GM19463 (cell line): ENCODE measurements around the gene AHSP.
"Not testable (repeated sequence)": the region's sequence is repeated elsewhere in the genome, so short reads cannot be mapped to it uniquely, and the experiment has no call there.

Source experiments
- ATAC-seq: cut with Tn5 transposase; IDR thresholded peaks from one replicate; pipeline ENCODE4 v1.9.1; 2021; ENCODE audit warnings: mild to moderate bottlenecking, moderate library complexity; ENCODE audit not compliant: unreplicated experiment

AHSP gene

DNA sequence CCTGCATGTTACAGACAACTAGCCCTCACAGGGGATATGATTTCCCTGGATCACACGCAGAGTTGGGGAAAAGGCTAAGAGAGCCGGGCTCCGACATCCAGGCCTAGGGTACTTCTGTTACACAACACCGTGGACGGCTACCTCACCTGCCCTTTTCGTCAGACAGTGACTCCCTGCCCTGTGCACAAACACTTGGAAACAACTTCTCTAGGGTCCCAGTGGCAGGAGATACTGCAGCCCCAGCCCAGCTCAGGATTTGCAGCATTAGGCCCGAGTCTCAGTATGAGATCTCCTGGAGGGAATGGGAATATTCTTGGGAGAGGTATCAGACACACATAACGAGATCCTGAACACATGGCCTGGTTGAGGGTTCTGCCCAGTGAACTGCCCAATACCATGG lies 27.8 kb upstream of the AHSP start:
- ATAC-seq, result no peak

- no peak for ATAC-seq
These were observed 26.3 kb upstream of the AHSP start for GRCh38 chr16:31501226-31501965.

DNA sequence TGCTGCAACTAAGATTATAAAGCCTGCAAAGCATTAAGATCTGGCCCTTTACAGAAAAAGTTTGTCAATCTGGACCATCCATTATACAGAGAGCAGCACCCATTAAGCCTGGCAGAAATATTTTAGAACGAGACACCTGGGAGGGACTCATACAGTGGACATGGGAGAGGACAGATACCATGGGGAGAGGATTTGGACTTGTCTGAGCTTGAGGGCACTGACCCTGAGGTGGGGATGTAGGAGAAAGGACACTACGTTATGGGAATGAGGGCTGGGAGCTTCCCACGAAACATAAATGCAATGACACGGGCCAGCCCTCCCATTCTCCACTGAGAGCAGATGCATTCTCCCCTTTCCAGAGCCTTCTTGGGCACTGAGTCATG lies 25.7 kb upstream of the AHSP start:
- ATAC-seq, result no peak

GRCh38 chr16:31502981-31503380 lies 24.7 kb upstream of the AHSP start:
- ATAC-seq, result no peak

DNA sequence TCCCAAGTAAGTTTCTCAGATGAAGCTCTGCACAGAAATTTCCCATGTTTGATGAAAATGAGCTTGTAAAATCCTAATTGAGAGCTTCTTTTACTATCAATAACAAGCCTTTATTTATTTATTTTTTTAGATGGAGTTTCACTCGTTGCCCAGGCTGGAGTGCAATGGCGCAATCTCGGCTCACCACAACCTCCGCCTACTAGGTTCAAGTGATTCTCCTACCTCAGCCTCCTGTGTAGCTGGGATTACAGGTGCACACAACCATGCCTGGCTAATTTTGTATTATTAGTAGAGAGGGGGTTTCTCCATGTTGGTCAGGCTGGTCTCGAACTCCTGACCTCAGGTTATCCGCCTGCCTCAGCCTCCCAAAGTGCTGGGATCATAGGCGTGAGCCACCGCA lies 24.1 kb upstream of the AHSP start:
- ATAC-seq, result not testable (repeated sequence)

DNA sequence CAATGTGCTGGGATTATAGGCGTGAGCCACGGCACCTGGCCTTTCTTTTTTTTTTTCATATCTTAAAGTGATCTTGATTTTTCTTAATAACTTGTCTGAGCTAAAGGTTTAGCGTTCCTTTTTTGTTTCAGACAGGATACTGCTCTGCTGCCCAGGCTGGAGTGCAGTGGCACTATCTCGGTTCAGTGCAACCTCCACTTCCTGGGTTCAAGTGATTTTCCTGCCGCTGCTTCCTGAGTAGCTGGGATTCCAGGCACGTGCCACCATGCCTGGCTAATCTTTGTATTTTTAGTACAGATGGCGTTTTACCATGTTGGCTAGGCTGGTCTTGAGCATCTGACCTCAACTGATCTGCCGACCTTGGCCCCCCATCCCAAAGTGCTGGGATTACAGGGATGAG lies 23.5 kb upstream of the AHSP start:
- ATAC-seq, result no peak

- peak; percentile 39 for ATAC-seq
These were observed 22.2 kb upstream of the AHSP start for GRCh38 chr16:31505483-31505882.

- ATAC-seq, result no peak
These were observed 20.1 kb upstream of the AHSP start for GRCh38 chr16:31507617-31507928.

DNA sequence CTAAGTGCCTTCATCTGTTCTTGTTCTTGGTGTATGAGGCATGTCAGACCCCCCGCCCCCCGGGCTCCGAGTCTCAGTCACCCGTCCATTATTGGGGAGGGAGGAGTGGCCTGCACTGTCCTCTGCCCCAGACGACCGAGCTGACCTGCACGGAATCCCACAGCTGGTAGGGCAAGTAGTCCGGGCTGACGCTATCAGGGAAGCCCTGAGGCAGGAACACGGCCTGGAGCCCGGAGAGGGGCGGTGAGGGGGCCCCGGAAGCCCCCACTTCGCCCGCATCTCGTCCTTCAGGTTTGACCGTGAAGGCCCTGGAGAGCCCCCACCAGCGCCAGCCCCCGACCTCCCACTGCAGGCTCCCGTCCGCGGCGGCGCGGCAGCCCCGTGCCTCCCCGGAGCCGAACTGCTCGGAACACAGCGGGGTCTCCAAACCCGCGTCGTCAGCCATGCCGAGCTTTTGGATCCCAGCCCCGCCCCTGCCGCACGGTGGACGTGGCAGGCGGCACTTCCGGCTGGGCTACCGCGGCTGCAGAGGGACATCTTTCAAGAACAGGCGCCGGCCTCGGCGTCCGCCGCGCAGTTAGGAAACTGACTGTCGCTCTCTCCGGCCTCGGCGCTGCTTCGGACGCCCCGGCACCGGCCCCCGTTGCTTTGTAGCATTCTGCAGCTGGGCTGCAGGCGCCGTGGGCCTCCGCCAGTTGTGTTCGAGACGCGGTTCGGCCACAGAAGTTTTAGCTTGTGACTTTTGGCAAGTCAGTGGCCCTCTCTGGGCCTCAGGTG lies 19.6 kb upstream of the AHSP start, which contains the start of gene RUSF1:
TSS of gene RUSF1 (minus strand) at position 463 of the 777 bp plus-strand sequence. CDS start at position 445, 18 bp downstream.
- ATAC-seq, result peak; percentile 86

GRCh38 chr16:31508706-31509195 lies 18.9 kb upstream of the AHSP start:
- no peak for ATAC-seq

DNA sequence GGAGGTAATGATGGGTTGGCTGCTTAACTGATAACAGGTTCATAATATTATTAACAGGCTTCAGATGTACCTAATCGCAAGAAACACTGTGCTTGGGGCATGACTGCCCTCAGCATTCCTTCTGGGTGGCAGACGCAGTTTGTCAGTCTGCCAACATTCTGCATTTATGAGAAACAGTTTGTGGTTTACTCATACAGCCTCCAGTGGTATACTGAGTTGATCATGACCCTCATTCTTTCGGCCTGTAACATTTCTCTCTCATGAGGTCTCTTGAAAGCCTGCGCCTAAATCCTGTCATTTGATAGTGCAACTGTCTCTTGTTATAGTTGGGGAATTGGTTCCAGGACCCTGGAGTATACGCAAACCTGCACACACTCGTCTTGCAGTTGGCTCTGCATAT lies 14.6 kb upstream of the AHSP start:
- no peak for ATAC-seq

GRCh38 chr16:31513884-31514283 lies 13.8 kb upstream of the AHSP start:
- no peak for ATAC-seq

- ATAC-seq, result no peak
These were observed 9.8 kb upstream of the AHSP start for GRCh38 chr16:31517800-31518402.

DNA sequence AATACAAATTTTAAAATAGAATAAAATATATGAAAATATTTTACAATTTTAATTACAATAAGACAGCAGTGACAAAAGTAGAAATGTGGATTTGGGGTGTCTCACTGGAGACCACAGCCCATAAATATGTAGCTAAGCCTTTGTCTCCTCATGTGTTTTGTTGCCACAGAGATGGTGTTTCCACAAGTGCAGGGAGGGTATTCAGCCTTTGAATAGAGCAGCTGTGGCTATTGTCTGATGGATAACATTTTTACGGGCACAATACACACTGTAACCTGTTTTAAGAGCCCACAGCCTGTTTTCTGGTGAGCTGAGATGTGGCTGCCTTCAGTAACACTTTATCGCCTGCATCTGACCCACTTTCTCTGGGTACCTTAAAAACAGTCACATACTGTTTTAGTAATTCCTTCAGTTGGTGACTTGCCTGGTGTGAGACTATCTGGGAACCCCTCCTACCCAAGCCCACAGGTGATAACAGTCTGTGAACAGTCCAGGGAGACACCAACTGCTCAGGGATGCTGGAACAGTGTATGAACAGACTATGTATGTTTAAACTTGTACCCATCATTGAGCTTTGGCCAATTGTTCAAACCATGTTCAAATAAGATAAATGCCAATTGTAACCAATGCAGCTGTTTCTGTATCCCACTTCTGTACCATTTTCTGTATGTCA lies 7.8 kb upstream of the AHSP start:
- no peak for ATAC-seq

- ATAC-seq, result no peak
These were observed 6.3 kb upstream of the AHSP start for GRCh38 chr16:31521368-31521767.

DNA sequence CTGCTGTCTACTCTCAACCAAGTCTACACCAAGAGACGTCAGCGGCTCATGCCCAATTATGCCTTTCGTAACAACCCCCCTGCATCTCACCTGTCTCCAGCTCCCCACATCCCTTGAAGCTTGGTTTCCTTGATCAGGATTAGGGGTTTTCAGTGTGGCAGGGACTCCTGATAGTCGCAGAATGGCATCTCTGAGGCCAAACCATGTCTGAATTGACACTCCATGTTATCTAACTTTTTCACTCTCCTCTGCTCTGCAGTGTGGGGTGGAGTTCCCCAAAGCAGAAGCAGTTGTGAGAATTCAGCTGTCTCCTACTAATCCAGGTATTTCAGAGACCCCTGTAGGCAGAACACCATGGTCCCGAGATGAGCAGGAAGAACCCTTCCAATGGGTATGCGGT lies 5.6 kb upstream of the AHSP start:
- no peak for ATAC-seq

DNA sequence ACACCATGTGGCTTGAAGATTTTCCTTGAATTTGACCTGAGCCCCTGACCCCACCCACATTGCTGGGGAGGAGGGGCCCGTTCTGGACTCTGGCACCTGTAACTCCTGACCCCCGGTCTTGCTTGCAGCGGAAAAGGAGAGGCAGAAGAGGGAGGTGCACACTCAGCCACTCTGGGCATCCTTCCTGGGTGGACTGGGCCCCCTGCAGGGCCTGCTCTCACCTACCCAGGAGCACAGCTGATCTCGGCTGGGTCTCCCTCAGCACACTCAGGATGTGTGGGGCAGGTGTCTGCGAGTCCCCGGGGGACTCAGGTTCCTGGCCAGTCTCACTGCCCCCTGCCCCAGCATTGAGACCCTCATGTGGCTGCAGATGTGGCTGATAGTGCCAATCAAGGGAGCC lies 3.9 kb upstream of the AHSP start:
- not testable (repeated sequence) for ATAC-seq

DNA sequence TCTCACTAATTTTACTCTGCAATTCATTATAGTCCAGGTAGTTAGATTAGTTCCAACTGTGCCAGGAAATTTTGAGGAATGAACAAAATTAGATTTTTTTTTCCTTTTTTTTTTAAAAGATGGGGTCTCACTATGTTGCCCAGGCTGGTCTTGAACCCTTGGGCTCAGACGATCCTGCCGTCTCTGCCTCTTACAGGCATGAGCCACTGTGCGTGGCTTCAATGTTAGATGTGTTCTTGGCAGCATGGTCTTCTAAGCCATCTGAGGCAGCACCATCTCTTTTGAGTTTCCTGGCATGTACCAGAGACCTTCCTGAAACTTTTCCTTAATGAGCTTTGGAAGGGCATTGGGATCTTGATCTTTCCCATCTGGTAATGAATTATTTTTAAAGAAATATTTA lies 2.6 kb upstream of the AHSP start:
- ATAC-seq, result no peak

DNA sequence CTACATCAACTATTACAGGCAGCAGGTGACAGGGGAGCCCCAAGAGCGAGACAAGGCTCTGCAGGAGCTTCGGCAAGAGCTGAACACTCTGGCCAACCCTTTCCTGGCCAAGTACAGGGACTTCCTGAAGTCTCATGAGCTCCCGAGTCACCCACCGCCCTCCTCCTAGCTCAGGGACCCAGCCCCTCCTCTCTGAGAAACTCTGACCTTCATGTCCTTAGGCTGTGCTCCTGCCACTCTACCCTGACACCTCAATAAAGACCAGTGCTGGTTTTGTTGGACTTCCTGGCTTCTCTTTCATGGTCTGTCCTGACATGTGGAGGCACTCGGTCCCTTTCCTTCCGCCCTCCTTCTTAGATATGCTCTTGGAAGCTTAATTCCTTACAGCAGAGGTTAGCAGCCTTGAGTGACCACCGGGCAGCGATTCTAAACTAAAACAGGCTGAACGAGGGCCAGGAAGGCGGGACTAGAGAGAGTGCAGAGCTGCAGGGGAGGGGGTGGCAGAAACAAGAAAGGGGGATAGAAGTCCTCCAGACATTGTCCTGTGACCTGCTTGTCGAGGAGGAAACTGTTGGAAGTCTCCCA lies 915 bp downstream of the AHSP start:
- ATAC-seq, result no peak

GRCh38 chr16:31529108-31529936 lies 1.6 kb downstream of the AHSP start:
- no peak for ATAC-seq
